Lower leg skin (tissue), 3 donors: ENCODE results near the gene DNAL1.

Experiments
- POLR2A ChIP-seq, 2 donors: fragments of 450-650 bp; IDR thresholded peaks; one replicate each; pipeline ENCODE4 v1.6.1; 2016 to 2017; ENCODE audit warnings: antibody characterized with exemption in 2 of 2, mild to moderate bottlenecking in 1 of 2, moderate library complexity in 1 of 2
- TF ChIP-seq, protein P1 (sequence below), 3 donors: fragments of 450-650 bp; IDR thresholded peaks; one replicate each; pipeline ENCODE4 v1.5.1; 2016; ENCODE audit warnings: antibody characterized with exemption in 3 of 3, mild to moderate bottlenecking in 3 of 3, moderate library complexity in 2 of 3

DNA sequence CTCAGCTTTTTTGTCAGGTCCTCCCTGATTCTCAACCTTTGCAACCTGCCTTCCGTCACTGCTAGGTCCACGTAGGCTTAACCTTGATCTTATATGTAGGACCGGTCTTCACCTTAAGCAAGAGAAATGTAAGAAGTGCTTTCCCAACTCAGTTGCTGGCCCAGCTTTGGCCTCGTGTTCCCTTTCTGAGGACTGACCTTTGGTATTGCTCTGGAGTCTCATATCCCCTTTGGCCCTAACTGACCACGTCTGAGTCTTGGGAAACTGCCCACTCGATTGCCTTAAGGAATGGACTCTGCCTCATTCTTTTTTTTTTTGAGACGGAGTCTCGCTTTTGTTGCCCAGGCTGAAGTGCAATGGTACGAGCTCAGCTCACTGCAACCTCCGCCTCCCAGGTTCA is 24.5 kb upstream of the DNAL1 start:
- TF ChIP-seq POLR2A (IDR thresholded peaks at IDR 0.05): no peak
- TF ChIP-seq, protein P1, sequence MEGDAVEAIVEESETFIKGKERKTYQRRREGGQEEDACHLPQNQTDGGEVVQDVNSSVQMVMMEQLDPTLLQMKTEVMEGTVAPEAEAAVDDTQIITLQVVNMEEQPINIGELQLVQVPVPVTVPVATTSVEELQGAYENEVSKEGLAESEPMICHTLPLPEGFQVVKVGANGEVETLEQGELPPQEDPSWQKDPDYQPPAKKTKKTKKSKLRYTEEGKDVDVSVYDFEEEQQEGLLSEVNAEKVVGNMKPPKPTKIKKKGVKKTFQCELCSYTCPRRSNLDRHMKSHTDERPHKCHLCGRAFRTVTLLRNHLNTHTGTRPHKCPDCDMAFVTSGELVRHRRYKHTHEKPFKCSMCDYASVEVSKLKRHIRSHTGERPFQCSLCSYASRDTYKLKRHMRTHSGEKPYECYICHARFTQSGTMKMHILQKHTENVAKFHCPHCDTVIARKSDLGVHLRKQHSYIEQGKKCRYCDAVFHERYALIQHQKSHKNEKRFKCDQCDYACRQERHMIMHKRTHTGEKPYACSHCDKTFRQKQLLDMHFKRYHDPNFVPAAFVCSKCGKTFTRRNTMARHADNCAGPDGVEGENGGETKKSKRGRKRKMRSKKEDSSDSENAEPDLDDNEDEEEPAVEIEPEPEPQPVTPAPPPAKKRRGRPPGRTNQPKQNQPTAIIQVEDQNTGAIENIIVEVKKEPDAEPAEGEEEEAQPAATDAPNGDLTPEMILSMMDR (IDR thresholded peaks at IDR 0.05): no peak
